ENCODE results near the gene NT5E.

NT5E gene

GRCh38 chr6:85476532-85476931, 26.6 kb downstream of the NT5E start:
- H4K20me1 ChIP-seq (ENCODE audit: insufficient read depth, low read length, poor library complexity, severe bottlenecking) = no peaks in the 10 kb centered on the region
- no peaks in the 10 kb centered on the region for H3K4me1 ChIP-seq (ENCODE audit: insufficient read depth, low read length, poor library complexity, severe bottlenecking)
- no peak overlapping the region for H3K9ac ChIP-seq (ENCODE audit: low read depth, low read length, poor library complexity, severe bottlenecking)
- no peaks in the 10 kb centered on the region for H3K27me3 ChIP-seq (ENCODE audit: insufficient read depth, low read length, poor library complexity, severe bottlenecking)
- H3K4me3 ChIP-seq (ENCODE audit: low read length, poor library complexity, severe bottlenecking) = no peak overlapping the region
- H3K79me2 ChIP-seq (ENCODE audit: insufficient read depth, low read length) = no peaks in the 10 kb centered on the region
- no peak overlapping the region for H2AFZ ChIP-seq (ENCODE audit: low read length)
- no peaks in the 10 kb centered on the region for H3K9me3 ChIP-seq (ENCODE audit: insufficient read depth, low read depth, low read length)
- no peaks in the 10 kb centered on the region for H3K36me3 ChIP-seq (ENCODE audit: insufficient read depth, low read length)
- no peaks in the 10 kb centered on the region for H3F3A ChIP-seq (ENCODE audit: low read depth)
- no peak overlapping the region for H3K4me2 ChIP-seq (ENCODE audit: low read depth, low read length, poor library complexity, severe bottlenecking)
- no peak for TF ChIP-seq EZH2phosphoT487 (IDR thresholded peaks at IDR 0.05; ENCODE audit: borderline replicate concordance)
- TF ChIP-seq, protein P1, sequence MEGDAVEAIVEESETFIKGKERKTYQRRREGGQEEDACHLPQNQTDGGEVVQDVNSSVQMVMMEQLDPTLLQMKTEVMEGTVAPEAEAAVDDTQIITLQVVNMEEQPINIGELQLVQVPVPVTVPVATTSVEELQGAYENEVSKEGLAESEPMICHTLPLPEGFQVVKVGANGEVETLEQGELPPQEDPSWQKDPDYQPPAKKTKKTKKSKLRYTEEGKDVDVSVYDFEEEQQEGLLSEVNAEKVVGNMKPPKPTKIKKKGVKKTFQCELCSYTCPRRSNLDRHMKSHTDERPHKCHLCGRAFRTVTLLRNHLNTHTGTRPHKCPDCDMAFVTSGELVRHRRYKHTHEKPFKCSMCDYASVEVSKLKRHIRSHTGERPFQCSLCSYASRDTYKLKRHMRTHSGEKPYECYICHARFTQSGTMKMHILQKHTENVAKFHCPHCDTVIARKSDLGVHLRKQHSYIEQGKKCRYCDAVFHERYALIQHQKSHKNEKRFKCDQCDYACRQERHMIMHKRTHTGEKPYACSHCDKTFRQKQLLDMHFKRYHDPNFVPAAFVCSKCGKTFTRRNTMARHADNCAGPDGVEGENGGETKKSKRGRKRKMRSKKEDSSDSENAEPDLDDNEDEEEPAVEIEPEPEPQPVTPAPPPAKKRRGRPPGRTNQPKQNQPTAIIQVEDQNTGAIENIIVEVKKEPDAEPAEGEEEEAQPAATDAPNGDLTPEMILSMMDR (conservative IDR thresholded peaks at IDR 0.05; ENCODE audit: low read length) = no peak
- H3K9me2 ChIP-seq (replicated peaks; ENCODE audit: low read depth, low read length) = no peaks in the 10 kb centered on the region

DNA sequence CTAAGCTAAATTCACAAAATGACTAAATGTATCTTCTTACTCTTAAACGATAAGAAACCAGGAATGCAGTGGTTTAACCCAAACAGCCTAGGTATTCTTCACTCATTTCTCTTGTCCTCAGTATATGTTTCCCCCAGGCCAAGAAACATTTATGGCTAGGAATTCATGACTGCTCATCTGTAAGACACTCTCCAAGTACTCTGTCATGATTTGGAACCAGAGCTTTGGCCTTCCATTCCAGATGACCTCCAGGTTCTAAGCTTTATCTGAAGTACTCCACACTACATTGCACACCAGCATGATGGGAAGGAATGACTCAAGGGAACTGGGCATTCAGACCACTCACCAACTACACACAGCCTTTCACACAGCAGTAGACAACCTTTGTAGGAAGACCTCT, 29.3 kb downstream of the NT5E start:
- Histone ChIP-seq H3K4me1 (ENCODE audit: insufficient read depth, low read length, poor library complexity, severe bottlenecking) (no peaks in the 10 kb centered on the region), H3K4me3 (ENCODE audit: low read length, poor library complexity, severe bottlenecking) (no peak overlapping the region), H3K36me3 (ENCODE audit: insufficient read depth, low read length) (no peaks in the 10 kb centered on the region), H3K9me2 (replicated peaks; ENCODE audit: low read depth, low read length) (no peaks in the 10 kb centered on the region), H2AFZ (ENCODE audit: low read length) (no peak overlapping the region), H4K20me1 (ENCODE audit: insufficient read depth, low read length, poor library complexity, severe bottlenecking) (no peaks in the 10 kb centered on the region), H3F3A (ENCODE audit: low read depth) (no peaks in the 10 kb centered on the region), H3K27me3 (ENCODE audit: insufficient read depth, low read length, poor library complexity, severe bottlenecking) (no peaks in the 10 kb centered on the region), H3K4me2 (ENCODE audit: low read depth, low read length, poor library complexity, severe bottlenecking) (no peak overlapping the region), H3K9ac (ENCODE audit: low read depth, low read length, poor library complexity, severe bottlenecking) (no peak overlapping the region), H3K79me2 (ENCODE audit: insufficient read depth, low read length) (no peaks in the 10 kb centered on the region), H3K9me3 (ENCODE audit: insufficient read depth, low read depth, low read length) (no peaks in the 10 kb centered on the region)
- TF ChIP-seq, protein P1 (conservative IDR thresholded peaks at IDR 0.05; ENCODE audit: low read length) = no peak
- no peak for TF ChIP-seq EZH2phosphoT487 (IDR thresholded peaks at IDR 0.05; ENCODE audit: borderline replicate concordance)

GRCh38 chr6:85482206-85482904, 32.5 kb downstream of the NT5E start:
- Histone ChIP-seq H3K4me1 (ENCODE audit: insufficient read depth, low read length, poor library complexity, severe bottlenecking) (no peaks in the 10 kb centered on the region), H3K9me3 (ENCODE audit: insufficient read depth, low read depth, low read length) (no peaks in the 10 kb centered on the region), H3K4me2 (ENCODE audit: low read depth, low read length, poor library complexity, severe bottlenecking) (no peak overlapping the region), H4K20me1 (ENCODE audit: insufficient read depth, low read length, poor library complexity, severe bottlenecking) (no peaks in the 10 kb centered on the region), H3K79me2 (ENCODE audit: insufficient read depth, low read length) (no peaks in the 10 kb centered on the region), H3F3A (ENCODE audit: low read depth) (no peaks in the 10 kb centered on the region), H2AFZ (ENCODE audit: low read length) (peak overlapping the region; percentile 20; the same call in 1 of the 2 replicates), H3K36me3 (ENCODE audit: insufficient read depth, low read length) (no peaks in the 10 kb centered on the region), H3K9me2 (replicated peaks; ENCODE audit: low read depth, low read length) (no peaks in the 10 kb centered on the region), H3K4me3 (ENCODE audit: low read length, poor library complexity, severe bottlenecking) (no peak overlapping the region), H3K27me3 (ENCODE audit: insufficient read depth, low read length, poor library complexity, severe bottlenecking) (no peaks in the 10 kb centered on the region), H3K9ac (ENCODE audit: low read depth, low read length, poor library complexity, severe bottlenecking) (no peak overlapping the region)
- TF ChIP-seq EZH2phosphoT487 (IDR thresholded peaks at IDR 0.05; ENCODE audit: borderline replicate concordance) = no peak
- TF ChIP-seq, protein P1 (conservative IDR thresholded peaks at IDR 0.05; ENCODE audit: low read length) = no peak

Data from Loucy (cell line).